Measurements from ENCODE around the gene IMP4.

The IMP4 gene

DNA sequence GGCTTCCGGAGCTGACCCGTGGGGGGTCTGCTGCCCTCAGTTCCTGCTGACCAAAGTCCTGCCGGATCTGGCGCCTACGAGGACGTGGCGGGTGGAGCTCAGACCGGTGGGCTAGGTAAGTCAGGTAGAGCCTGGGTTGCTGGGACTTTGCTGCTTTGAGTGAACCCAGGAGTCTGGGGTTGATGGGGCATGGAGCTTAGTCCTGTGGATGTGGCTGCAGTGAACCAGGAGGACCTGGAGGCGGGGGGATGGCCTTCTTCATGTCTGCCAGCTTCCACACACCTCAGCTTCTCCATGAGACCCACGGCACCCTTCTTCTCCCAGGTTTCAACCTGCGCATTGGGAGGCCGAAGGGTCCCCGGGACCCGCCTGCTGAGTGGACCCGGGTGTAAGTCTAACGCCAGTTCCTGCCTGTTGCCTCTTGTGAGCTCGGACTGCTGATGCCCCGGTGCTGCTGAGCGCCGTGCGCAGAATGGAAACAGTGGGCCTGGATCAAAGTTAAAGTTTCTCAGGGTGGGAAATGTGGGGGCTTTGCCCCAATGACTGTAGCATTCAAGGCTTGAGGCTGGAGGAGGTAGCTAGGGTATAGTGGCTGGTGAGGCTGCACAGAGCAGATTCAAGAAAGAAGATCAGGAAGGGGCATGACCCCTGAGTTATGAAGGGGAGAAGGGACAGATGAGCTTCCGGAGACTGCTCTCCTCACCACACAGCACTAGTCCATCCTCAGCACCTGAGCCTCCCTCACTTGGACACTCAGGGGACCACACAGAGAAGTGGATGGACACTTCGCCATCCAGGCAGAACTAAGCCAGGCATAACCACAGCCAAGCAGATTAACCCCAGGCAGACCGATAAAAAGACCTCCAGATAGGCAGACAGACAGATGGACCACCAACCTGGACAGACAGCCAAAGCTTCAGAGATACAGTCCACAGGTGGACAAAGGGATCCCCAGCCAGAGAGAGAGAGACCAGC, 30.4 kb downstream of the IMP4 start:
- TF ChIP-seq, protein P1, sequence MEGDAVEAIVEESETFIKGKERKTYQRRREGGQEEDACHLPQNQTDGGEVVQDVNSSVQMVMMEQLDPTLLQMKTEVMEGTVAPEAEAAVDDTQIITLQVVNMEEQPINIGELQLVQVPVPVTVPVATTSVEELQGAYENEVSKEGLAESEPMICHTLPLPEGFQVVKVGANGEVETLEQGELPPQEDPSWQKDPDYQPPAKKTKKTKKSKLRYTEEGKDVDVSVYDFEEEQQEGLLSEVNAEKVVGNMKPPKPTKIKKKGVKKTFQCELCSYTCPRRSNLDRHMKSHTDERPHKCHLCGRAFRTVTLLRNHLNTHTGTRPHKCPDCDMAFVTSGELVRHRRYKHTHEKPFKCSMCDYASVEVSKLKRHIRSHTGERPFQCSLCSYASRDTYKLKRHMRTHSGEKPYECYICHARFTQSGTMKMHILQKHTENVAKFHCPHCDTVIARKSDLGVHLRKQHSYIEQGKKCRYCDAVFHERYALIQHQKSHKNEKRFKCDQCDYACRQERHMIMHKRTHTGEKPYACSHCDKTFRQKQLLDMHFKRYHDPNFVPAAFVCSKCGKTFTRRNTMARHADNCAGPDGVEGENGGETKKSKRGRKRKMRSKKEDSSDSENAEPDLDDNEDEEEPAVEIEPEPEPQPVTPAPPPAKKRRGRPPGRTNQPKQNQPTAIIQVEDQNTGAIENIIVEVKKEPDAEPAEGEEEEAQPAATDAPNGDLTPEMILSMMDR (IDR thresholded peaks at IDR 0.05; ENCODE audit: low read depth, low read length, poor library complexity, severe bottlenecking), result peak; percentile 9
- no peak for TF ChIP-seq EZH2phosphoT487 (IDR thresholded peaks at IDR 0.05; ENCODE audit: borderline replicate concordance, low read length)
- H3K4me1 ChIP-seq (ENCODE audit: control insufficient read depth, low read length), result peaks cover 84% of the 10 kb centered on the region
- peaks cover 72% of the 10 kb centered on the region for H3F3A ChIP-seq (ENCODE audit: control insufficient read depth, insufficient read depth)
- H3K4me3 ChIP-seq (ENCODE audit: low read length), result peak overlapping the region; percentile 96
- peak overlapping the region; percentile 97 for H3K4me2 ChIP-seq (ENCODE audit: low read length)
- peaks cover 99% of the 10 kb centered on the region for H3K36me3 ChIP-seq (ENCODE audit: control insufficient read depth, low read length)
- H3K27ac ChIP-seq (ENCODE audit: low read depth, low read length), result peak overlapping the region; percentile 99
- H3K9me2 ChIP-seq (replicated peaks; ENCODE audit: control insufficient read depth, low read length), result no peaks in the 10 kb centered on the region
- H3K9me3 ChIP-seq (ENCODE audit: control insufficient read depth, insufficient read depth, low read length), result no peaks in the 10 kb centered on the region
- H3K79me2 ChIP-seq (ENCODE audit: control insufficient read depth, low read length), result peaks cover 96% of the 10 kb centered on the region
- no peaks in the 10 kb centered on the region for H4K20me1 ChIP-seq (ENCODE audit: control insufficient read depth, insufficient read depth, low read depth, low read length)
- H3K27me3 ChIP-seq (ENCODE audit: control insufficient read depth, low read length), result no peaks in the 10 kb centered on the region

GRCh38 chr2:130373808-130374365, 31.2 kb downstream of the IMP4 start:
- H3K27ac ChIP-seq (ENCODE audit: low read depth, low read length), result peak overlapping the region; percentile 99
- peak overlapping the region; percentile 97 for H3K4me2 ChIP-seq (ENCODE audit: low read length)
- H3K27me3 ChIP-seq (ENCODE audit: control insufficient read depth, low read length), result no peaks in the 10 kb centered on the region
- peaks cover 99% of the 10 kb centered on the region for H3K36me3 ChIP-seq (ENCODE audit: control insufficient read depth, low read length)
- H3K9me2 ChIP-seq (replicated peaks; ENCODE audit: control insufficient read depth, low read length), result no peaks in the 10 kb centered on the region
- TF ChIP-seq EZH2phosphoT487 (IDR thresholded peaks at IDR 0.05; ENCODE audit: borderline replicate concordance, low read length), result no peak
- TF ChIP-seq, protein P1 (IDR thresholded peaks at IDR 0.05; ENCODE audit: low read depth, low read length, poor library complexity, severe bottlenecking), result no peak
- H3K4me1 ChIP-seq (ENCODE audit: control insufficient read depth, low read length), result peaks cover 84% of the 10 kb centered on the region
- H3K9me3 ChIP-seq (ENCODE audit: control insufficient read depth, insufficient read depth, low read length), result no peaks in the 10 kb centered on the region
- peaks cover 72% of the 10 kb centered on the region for H3F3A ChIP-seq (ENCODE audit: control insufficient read depth, insufficient read depth)
- peaks cover 96% of the 10 kb centered on the region for H3K79me2 ChIP-seq (ENCODE audit: control insufficient read depth, low read length)
- peak overlapping the region; percentile 96 for H3K4me3 ChIP-seq (ENCODE audit: low read length)
- H4K20me1 ChIP-seq (ENCODE audit: control insufficient read depth, insufficient read depth, low read depth, low read length), result no peaks in the 10 kb centered on the region

GRCh38 chr2:130374587-130375290, 32.0 kb downstream of the IMP4 start:
- peak overlapping the region; percentile 97 for H3K4me2 ChIP-seq (ENCODE audit: low read length)
- peaks cover 100% of the 10 kb centered on the region for H3K36me3 ChIP-seq (ENCODE audit: control insufficient read depth, low read length)
- H3K79me2 ChIP-seq (ENCODE audit: control insufficient read depth, low read length), result peaks cover 100% of the 10 kb centered on the region
- peaks cover 72% of the 10 kb centered on the region for H3F3A ChIP-seq (ENCODE audit: control insufficient read depth, insufficient read depth)
- H3K9me2 ChIP-seq (replicated peaks; ENCODE audit: control insufficient read depth, low read length), result no peaks in the 10 kb centered on the region
- H4K20me1 ChIP-seq (ENCODE audit: control insufficient read depth, insufficient read depth, low read depth, low read length), result no peaks in the 10 kb centered on the region
- peak overlapping the region; percentile 99 for H3K27ac ChIP-seq (ENCODE audit: low read depth, low read length)
- peaks cover 84% of the 10 kb centered on the region for H3K4me1 ChIP-seq (ENCODE audit: control insufficient read depth, low read length)
- no peaks in the 10 kb centered on the region for H3K27me3 ChIP-seq (ENCODE audit: control insufficient read depth, low read length)
- TF ChIP-seq, protein P1 (IDR thresholded peaks at IDR 0.05; ENCODE audit: low read depth, low read length, poor library complexity, severe bottlenecking), result no peak
- TF ChIP-seq EZH2phosphoT487 (IDR thresholded peaks at IDR 0.05; ENCODE audit: borderline replicate concordance, low read length), result no peak
- peak overlapping the region; percentile 96 for H3K4me3 ChIP-seq (ENCODE audit: low read length)
- no peaks in the 10 kb centered on the region for H3K9me3 ChIP-seq (ENCODE audit: control insufficient read depth, insufficient read depth, low read length)
